ENCODE data around the gene HEPH.
A peak's percentile ranks its signal among the peaks of the same experiment; 100 is the strongest.
"Not testable (repeated sequence)": the region's sequence is repeated elsewhere in the genome, so short reads cannot be mapped to it uniquely, and the experiment has no call there.

Gene HEPH

GRCh38 chrX:66200050-66200664, 36.1 kb downstream of the HEPH start:
- H3K4me3 ChIP-seq (ENCODE audit: low read depth, low read length), result no peak overlapping the region
- DNase-seq (ENCODE audit: low read depth), result peak; percentile 10
- TF ChIP-seq MYC (IDR thresholded peaks at IDR 0.05; ENCODE audit: low read depth, low read length), result no peak
- TF ChIP-seq POLR2A (IDR thresholded peaks at IDR 0.05; ENCODE audit: extremely low read depth, insufficient read length), result no peak
- no peak for TF ChIP-seq CTCF (IDR thresholded peaks at IDR 0.05; ENCODE audit: low read depth, low read length)
- no peak for TF ChIP-seq MAX (IDR thresholded peaks at IDR 0.05; ENCODE audit: low read depth, low read length)

GRCh38 chrX:66200855-66201795, 37.1 kb downstream of the HEPH start:
- H3K4me3 ChIP-seq (ENCODE audit: low read depth, low read length), result no peak overlapping the region
- peak; percentile 9 for TF ChIP-seq CTCF (IDR thresholded peaks at IDR 0.05; ENCODE audit: low read depth, low read length)
- TF ChIP-seq MYC (IDR thresholded peaks at IDR 0.05; ENCODE audit: low read depth, low read length), result no peak
- TF ChIP-seq MAX (IDR thresholded peaks at IDR 0.05; ENCODE audit: low read depth, low read length), result no peak
- no peak for TF ChIP-seq POLR2A (IDR thresholded peaks at IDR 0.05; ENCODE audit: extremely low read depth, insufficient read length)
- peak; percentile 24 for DNase-seq (ENCODE audit: low read depth)

GRCh38 chrX:66203114-66203513, 39.1 kb downstream of the HEPH start:
- TF ChIP-seq CTCF (IDR thresholded peaks at IDR 0.05; ENCODE audit: low read depth, low read length) (no peak), MYC (IDR thresholded peaks at IDR 0.05; ENCODE audit: low read depth, low read length) (no peak), MAX (IDR thresholded peaks at IDR 0.05; ENCODE audit: low read depth, low read length) (no peak), POLR2A (IDR thresholded peaks at IDR 0.05; ENCODE audit: extremely low read depth, insufficient read length) (no peak)
- no peak overlapping the region for H3K4me3 ChIP-seq (ENCODE audit: low read depth, low read length)
- no peak for DNase-seq (ENCODE audit: low read depth)

GRCh38 chrX:66221856-66222255, 57.8 kb downstream of the HEPH start:
- H3K4me3 ChIP-seq (ENCODE audit: low read depth, low read length), result no peak overlapping the region
- DNase-seq (ENCODE audit: low read depth), result no peak
- no peak for TF ChIP-seq MYC (IDR thresholded peaks at IDR 0.05; ENCODE audit: low read depth, low read length)

GRCh38 chrX:66232296-66232695, 68.2 kb downstream of the HEPH start:
- no peak for TF ChIP-seq CTCF (IDR thresholded peaks at IDR 0.05; ENCODE audit: low read depth, low read length)
- TF ChIP-seq POLR2A (IDR thresholded peaks at IDR 0.05; ENCODE audit: extremely low read depth, insufficient read length), result no peak
- no peak for TF ChIP-seq MYC (IDR thresholded peaks at IDR 0.05; ENCODE audit: low read depth, low read length)
- TF ChIP-seq MAX (IDR thresholded peaks at IDR 0.05; ENCODE audit: low read depth, low read length), result no peak
- no peak for DNase-seq (ENCODE audit: low read depth)
- no peak overlapping the region for H3K4me3 ChIP-seq (ENCODE audit: low read depth, low read length)

- no peak for DNase-seq (ENCODE audit: low read depth)
- no peak overlapping the region for H3K4me3 ChIP-seq (ENCODE audit: low read depth, low read length)
- no peak for TF ChIP-seq MYC (IDR thresholded peaks at IDR 0.05; ENCODE audit: low read depth, low read length)
These were observed 69.2 kb downstream of the HEPH start for GRCh38 chrX:66233209-66233608.

- not testable (repeated sequence) for H3K4me3 ChIP-seq (ENCODE audit: low read depth, low read length); DNase-seq (ENCODE audit: low read depth)
These were observed 69.9 kb downstream of the HEPH start for GRCh38 chrX:66233904-66234303.

Data from NB4 (cell line).